SK-N-SH (cell line): Measurements from ENCODE around the gene TXN2. TPM values are rescaled to one million over a fixed set of nuclear protein-coding genes. Genes with fewer than 3 reads are reported as not detected.

Experiments used
- CTCF ChIA-PET: fragments of 300-600, 350-600 bp; formaldehyde crosslinking; extraction: SDS; loops from one replicate; lab custom pipeline; 2021; lab: Yijun Ruan, JAX
- POLR2A ChIA-PET: fragments of 350-600 bp; sonication (Branson Sonifier 250); formaldehyde crosslinking; extraction: SDS; loops from one replicate; lab custom pipeline; 2020; ENCODE audit warnings: antibody characterized with exemption, inconsistent platforms; lab: Yijun Ruan, JAX
- DNase-seq: peaks from one replicate; pipeline ENCODE4 v3.0.0; 2012
- H2AFZ ChIP-seq: fragments of 200-600 bp; sonication (generic); 2 replicates; pipeline ENCODE4 v1.8.1; 2016; ENCODE audit warnings: antibody characterized with exemption, mild to moderate bottlenecking, low read depth
- H3F3A ChIP-seq: fragments of 200-600 bp; sonication (generic); replicated peaks from 2 replicates; pipeline ENCODE3; 2016; ENCODE audit warnings: antibody characterized with exemption, mild to moderate bottlenecking; ENCODE audit not compliant: insufficient read depth
- H3K27ac ChIP-seq, 2 experiments: fragments of 200-500 bp in 1 of 2; fragments of 200-600 bp in 1 of 2; sonication (Bioruptor generic) in 1 of 2; sonication (generic), shearing (Covaris generic) in 1 of 2; 2 replicates each; pipeline versions ENCODE4 v1.5.1 to v1.6.1; 2014 to 2016; ENCODE audit warnings: low read depth in 2 of 2, inconsistent platforms in 1 of 2, low read length in 1 of 2, mild to moderate bottlenecking in 1 of 2, mixed read lengths in 1 of 2
- H3K27me3 ChIP-seq: fragments of 200-600 bp; sonication (generic), shearing (Covaris generic); 2 replicates; pipeline ENCODE4 v1.6.1; 2016; ENCODE audit warnings: mixed run types; ENCODE audit not compliant: insufficient read depth
- H3K36me3 ChIP-seq, 2 experiments: fragments of 200-500 bp in 1 of 2; fragments of 200-600 bp in 1 of 2; sonication (Bioruptor generic) in 1 of 2; sonication (generic) in 1 of 2; replicated peaks in 1 of 2; 2 replicates each; pipeline versions ENCODE3 to v1.5.1; 2014 to 2016; ENCODE audit warnings: low read length in 1 of 2, mild to moderate bottlenecking in 1 of 2; ENCODE audit not compliant: insufficient read depth in 2 of 2, control insufficient read depth in 1 of 2
- H3K4me1 ChIP-seq, 2 experiments: fragments of 200-500 bp in 1 of 2; fragments of 200-600 bp in 1 of 2; sonication (Bioruptor generic) in 1 of 2; sonication (generic), shearing (Covaris generic) in 1 of 2; 2 replicates each; pipeline versions ENCODE4 v1.5.1 to v1.6.1; 2014 to 2016; ENCODE audit warnings: low read depth in 1 of 2, low read length in 1 of 2, mixed run types in 1 of 2; ENCODE audit not compliant: insufficient read depth in 2 of 2, control insufficient read depth in 1 of 2
- H3K4me2 ChIP-seq: fragments of 200-600 bp; sonication (generic), shearing (Covaris generic); 2 replicates; pipeline ENCODE4 v1.6.1; 2017; ENCODE audit warnings: mixed run types
- H3K4me3 ChIP-seq, 2 experiments: fragments of 200-500 bp in 1 of 2; fragments of 200-600 bp in 1 of 2; sonication (Bioruptor generic) in 1 of 2; sonication (generic), shearing (Covaris generic) in 1 of 2; 2 replicates each; pipeline versions ENCODE4 v1.5.1 to v1.8.1; 2014 to 2016; ENCODE audit warnings: low read depth in 2 of 2, inconsistent platforms in 1 of 2, low read length in 1 of 2, mild to moderate bottlenecking in 1 of 2, mixed read lengths in 1 of 2, moderate library complexity in 1 of 2
- H3K79me2 ChIP-seq: fragments of 200-600 bp; sonication (generic); 2 replicates; pipeline ENCODE4 v1.8.1; 2017; ENCODE audit warnings: mild to moderate bottlenecking; ENCODE audit not compliant: insufficient read depth
- H3K9ac ChIP-seq: fragments of 200-600 bp; sonication (generic); 2 replicates; pipeline ENCODE4 v1.6.1; 2017; ENCODE audit warnings: mixed run types
- H3K9me2 ChIP-seq: fragments of 200-600 bp; sonication (generic); 2 replicates; pipeline ENCODE4 v1.6.1; 2017; ENCODE audit warnings: mixed run types
- H3K9me3 ChIP-seq: fragments of 200-600 bp; sonication (generic); 2 replicates; pipeline ENCODE4 v1.6.1; 2017; ENCODE audit warnings: mixed run types, mild to moderate bottlenecking, moderate library complexity
- H4K20me1 ChIP-seq: fragments of 200-600 bp; sonication (generic); 2 replicates; pipeline ENCODE4 v1.6.1; 2017; ENCODE audit warnings: mild to moderate bottlenecking, mixed run types; ENCODE audit not compliant: insufficient read depth
- CHD2 ChIP-seq: fragments of 150-350 bp; IDR thresholded peaks from 2 replicates; pipeline ENCODE4 v1.6.1; 2018; ENCODE audit warnings: low read length; ENCODE audit not compliant: partially characterized antibody
- CTCF ChIP-seq: fragments of 200-600 bp; sonication (generic); IDR thresholded peaks from 2 replicates; pipeline ENCODE4 v1.6.1; 2017; ENCODE audit warnings: antibody characterized with exemption, mild to moderate bottlenecking, moderate library complexity
- EZH2phosphoT487 ChIP-seq: fragments of 200-600 bp; sonication (generic); IDR thresholded peaks from 2 replicates; pipeline ENCODE4 v1.6.1; 2017; ENCODE audit warnings: low read depth, mixed run types, mild to moderate bottlenecking, antibody characterized with exemption, moderate library complexity, borderline replicate concordance
- GABPA ChIP-seq: IDR thresholded peaks from 2 replicates; pipeline ENCODE4 v1.4.0; 2012; ENCODE audit warnings: low read depth, mild to moderate bottlenecking
- GATA2 ChIP-seq: sonication (generic); formaldehyde crosslinking; IDR thresholded peaks from 2 replicates; pipeline ENCODE4 v1.5.0; 2020; ENCODE audit warnings: mild to moderate bottlenecking, missing genetic modification reagents
- MEF2A ChIP-seq: IDR thresholded peaks from 2 replicates; pipeline ENCODE4 v1.4.0; 2012; ENCODE audit warnings: low read depth, borderline replicate concordance
- MXI1 ChIP-seq: IDR thresholded peaks from 2 replicates; pipeline ENCODE4 v1.6.1; 2012; ENCODE audit warnings: mild to moderate bottlenecking, low read depth, low read length, improper control_type of control experiment
- NFIC ChIP-seq: IDR thresholded peaks from 2 replicates; pipeline ENCODE4 v1.4.0; 2012; ENCODE audit warnings: borderline replicate concordance
- NRF1 ChIP-seq: IDR thresholded peaks from 2 replicates; pipeline ENCODE4 v1.6.1; 2012; ENCODE audit warnings: low read depth, mild to moderate bottlenecking, low read length
- PBX3 ChIP-seq: IDR thresholded peaks from 2 replicates; pipeline ENCODE4; 2012
- POLR2AphosphoS5 ChIP-seq: IDR thresholded peaks from 2 replicates; pipeline ENCODE4 v1.6.1; 2012; ENCODE audit warnings: low read depth, low read length
- RFX5 ChIP-seq: IDR thresholded peaks from 2 replicates; pipeline ENCODE4 v1.6.1; 2012; ENCODE audit warnings: mild to moderate bottlenecking, improper control_type of control experiment, low read length
- RXRA ChIP-seq: IDR thresholded peaks from 2 replicates; pipeline ENCODE4 v1.4.0; 2012; ENCODE audit warnings: low read depth, mild to moderate bottlenecking, borderline replicate concordance
- SMC3 ChIP-seq: IDR thresholded peaks from 2 replicates; pipeline ENCODE4 v1.6.1; 2012; ENCODE audit warnings: low read depth, low read length, improper control_type of control experiment
- TAF1 ChIP-seq: IDR thresholded peaks from 2 replicates; pipeline ENCODE4 v1.6.1; 2012; ENCODE audit warnings: low read depth, mild to moderate bottlenecking, low read length, moderate library complexity, borderline replicate concordance
- TCF12 ChIP-seq: IDR thresholded peaks from 2 replicates; pipeline ENCODE4 v1.4.0; 2012
- TEAD4 ChIP-seq: IDR thresholded peaks from 2 replicates; pipeline ENCODE4 v1.4.0; 2012; ENCODE audit warnings: mild to moderate bottlenecking, borderline replicate concordance; ENCODE audit not compliant: insufficient read depth
- USF1 ChIP-seq: IDR thresholded peaks from 2 replicates; pipeline ENCODE4 v1.4.0; 2012; ENCODE audit warnings: low read depth, borderline replicate concordance
- YY1 ChIP-seq: IDR thresholded peaks from 2 replicates; pipeline ENCODE4 v1.4.0; 2012; ENCODE audit warnings: low read depth, mild to moderate bottlenecking
- ZBTB33 ChIP-seq: IDR thresholded peaks from 2 replicates; pipeline ENCODE4 v1.4.0; 2012; ENCODE audit warnings: low read depth, borderline replicate concordance
- WGBS: methylation state at CpG from one replicate; pipeline ENCODE4 v1.1.6; 2017; ENCODE audit warnings: low lambda C conversion rate; 5-methylcytosine and 5-hydroxymethylcytosine counted together
- polyA plus RNA-seq, 3 experiments: library from polyadenylated mRNA; depleted of rRNA; stranded (reverse); fragments of >200 nt; gene quantifications; 2 replicates each; pipeline ENCODE4 v1.2.3, GENCODE V29; 2012

Gene TXN2
- polyA plus RNA-seq, 1 of the 3 experiments (the other 2 are of a cell fraction), result 251 TPM

- 89% methylated on average over 11 of the region's 13 CpGs for WGBS
- Histone ChIP-seq H3K9me3 (no peaks in the 10 kb centered on the region), H3K9me2 (no peaks in the 10 kb centered on the region), H4K20me1 (no peaks in the 10 kb centered on the region), H3K4me2 (no peak overlapping the region), H3K9ac (no peak overlapping the region), H3K4me1 (peaks cover 1 to 22% of the 10 kb centered on the region in 2 experiments; a peak in 3 of 4 replicates), H3K27me3 (no peaks in the 10 kb centered on the region), H3K4me3 (no peak overlapping the region), H3K36me3 (peaks cover 27 to 32% of the 10 kb centered on the region in 2 experiments), H3K79me2 (peaks cover 25% of the 10 kb centered on the region), H2AFZ (no peak overlapping the region), H3K27ac (no peak overlapping the region), H3F3A (peaks cover 22% of the 10 kb centered on the region)
- DNase-seq, result no peak
- POLR2A ChIA-PET, result no interaction called here
- CTCF ChIA-PET, result interaction anchor here (0.9 to 16.8 kb wide), 2 partner anchors 174 to 233 kb away, joined by 5 to 329 read pairs; partner anchors contain the start of gene APOL2
- TF ChIP-seq MXI1, result no peak
- TF ChIP-seq TCF12, result no peak
- TF ChIP-seq TEAD4, result no peak
- TF ChIP-seq PBX3, result no peak
- no peak for TF ChIP-seq CTCF
- no peak for TF ChIP-seq MEF2A
- TF ChIP-seq TAF1, result no peak
- TF ChIP-seq POLR2AphosphoS5, result no peak
- no peak for TF ChIP-seq GABPA
- no peak for TF ChIP-seq NRF1
- TF ChIP-seq RXRA, result no peak
- TF ChIP-seq YY1, result no peak
- TF ChIP-seq RFX5, result no peak
- no peak for TF ChIP-seq USF1
- TF ChIP-seq ZBTB33, result no peak
- TF ChIP-seq NFIC, result no peak
- TF ChIP-seq GATA2 (CRISPR knock-in tag), result no peak
- no peak for TF ChIP-seq CHD2
- TF ChIP-seq EZH2phosphoT487, result no peak
- no peak for TF ChIP-seq SMC3
Observed at GRCh38 chr22:36472689-36473088, 8.8 kb downstream of the TXN2 start.
